HFF-Myc (cell line): ENCODE measurements around the gene IMMP2L.

Experiments
- DNase-seq: peaks from one replicate; pipeline ENCODE4 v3.0.0-alpha.2; 2011; ENCODE audit warnings: low read depth; ENCODE audit errors: extremely low read depth
- H3K4me3 ChIP-seq: replicated peaks from 2 replicates; pipeline ENCODE4 v1.5.1; 2011; ENCODE audit warnings: low read depth, mild to moderate bottlenecking, control low read depth, low read length
- CTCF ChIP-seq: IDR thresholded peaks from 2 replicates; pipeline ENCODE4 v1.5.1; 2012; ENCODE audit warnings: mild to moderate bottlenecking, low read depth, low read length, control low read depth; ENCODE audit errors: missing control alignments

Gene IMMP2L

GRCh38 chr7:111393011-111393754 lies 169.1 kb downstream of the IMMP2L start:
- no peak overlapping the region for H3K4me3 ChIP-seq
- TF ChIP-seq CTCF: no peak
- no peak for DNase-seq

- DNase-seq: no peak
- TF ChIP-seq CTCF: no peak
- H3K4me3 ChIP-seq: no peak overlapping the region
Measured at GRCh38 chr7:111392294-111392693, 170.0 kb downstream of the IMMP2L start.

- no peak for DNase-seq
- H3K4me3 ChIP-seq: no peak overlapping the region
- TF ChIP-seq CTCF: no peak
Measured at GRCh38 chr7:111390000-111390399, 172.3 kb downstream of the IMMP2L start.

- no peak for TF ChIP-seq CTCF
- no peak for DNase-seq
- no peak overlapping the region for H3K4me3 ChIP-seq
Measured at GRCh38 chr7:111388912-111389311, 173.4 kb downstream of the IMMP2L start.

- DNase-seq: no peak
- no peak overlapping the region for H3K4me3 ChIP-seq
- no peak for TF ChIP-seq CTCF
Measured at GRCh38 chr7:111388016-111388415, 174.3 kb downstream of the IMMP2L start.

- no peak overlapping the region for H3K4me3 ChIP-seq
- no peak for TF ChIP-seq CTCF
- no peak for DNase-seq
Measured at GRCh38 chr7:111384065-111384891, 178.0 kb downstream of the IMMP2L start.
